Activated CD4-positive, alpha-beta T cell treated with anti-CD3 and anti-CD28 coated beads, Interleukin-2, amount 50 U/mL, for 48 hours (primary cell): ENCODE results near the gene DZIP1L.

Experiments used
- DNase-seq, 2 experiments: peaks; one replicate each; pipeline ENCODE4 v3.0.0-alpha.2; 2020

Gene DZIP1L

GRCh38 chr3:138030734-138031280 lies 84.6 kb downstream of the DZIP1L start:
- DNase-seq, result no peak

DNA sequence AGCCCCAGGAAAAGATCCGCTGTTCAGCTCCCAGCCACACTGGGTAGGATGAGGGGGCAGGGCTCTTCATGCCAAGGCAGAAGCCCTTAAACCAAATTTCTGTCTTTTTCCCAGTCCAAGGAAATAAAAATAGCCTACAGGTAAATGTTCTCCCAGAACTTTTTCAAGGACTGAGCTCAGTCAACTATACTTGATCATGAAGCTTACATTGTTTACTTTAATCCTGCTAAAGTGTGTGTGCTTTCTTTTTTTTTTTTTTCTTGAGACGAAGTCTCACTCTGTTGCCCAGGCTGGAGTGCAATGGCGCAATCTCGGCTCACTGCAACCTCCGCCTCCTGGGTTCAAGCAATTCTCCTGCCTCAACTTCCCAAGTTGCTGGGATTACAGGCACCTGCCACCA lies 87.6 kb downstream of the DZIP1L start:
- DNase-seq, result no peak

DNA sequence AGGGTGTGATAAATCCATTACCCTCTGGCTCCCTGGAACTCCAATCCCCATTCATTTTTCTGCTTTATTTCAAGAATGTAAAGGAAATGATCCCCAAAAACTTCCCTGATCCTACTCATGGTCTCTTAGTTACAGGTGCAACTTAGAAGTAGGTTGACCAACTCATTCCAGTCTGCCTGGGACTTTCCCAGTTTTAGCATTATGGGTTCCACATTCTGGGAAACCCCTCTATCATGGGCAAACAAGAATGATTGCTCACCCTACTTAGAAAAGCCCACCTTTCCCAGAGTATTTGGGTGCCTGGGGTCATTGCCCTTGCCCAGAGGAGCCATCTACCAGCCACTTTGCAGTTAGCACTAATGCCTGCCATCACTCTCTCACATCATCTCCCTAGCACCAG lies 89.9 kb downstream of the DZIP1L start:
- DNase-seq, result no peak

DNA sequence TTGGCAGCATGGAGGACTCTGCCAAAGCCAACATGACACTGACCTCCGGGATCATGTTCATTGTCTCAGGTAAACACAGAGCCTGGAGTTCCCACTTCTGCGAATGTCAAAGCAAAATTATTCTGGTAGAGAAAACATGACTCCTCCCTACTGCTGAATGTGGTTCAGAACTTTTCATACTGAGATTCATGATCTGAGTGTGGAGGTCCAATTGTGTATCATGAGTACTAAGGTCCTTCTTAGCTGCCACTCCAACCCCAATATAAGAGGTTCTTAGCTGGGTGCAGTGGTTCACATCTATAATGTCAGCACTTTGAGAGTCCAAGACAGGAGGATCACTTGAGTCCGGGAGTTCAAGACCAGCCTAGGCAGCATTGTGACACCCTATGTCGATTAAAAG lies 91.7 kb downstream of the DZIP1L start:
- no peak for DNase-seq

DNA sequence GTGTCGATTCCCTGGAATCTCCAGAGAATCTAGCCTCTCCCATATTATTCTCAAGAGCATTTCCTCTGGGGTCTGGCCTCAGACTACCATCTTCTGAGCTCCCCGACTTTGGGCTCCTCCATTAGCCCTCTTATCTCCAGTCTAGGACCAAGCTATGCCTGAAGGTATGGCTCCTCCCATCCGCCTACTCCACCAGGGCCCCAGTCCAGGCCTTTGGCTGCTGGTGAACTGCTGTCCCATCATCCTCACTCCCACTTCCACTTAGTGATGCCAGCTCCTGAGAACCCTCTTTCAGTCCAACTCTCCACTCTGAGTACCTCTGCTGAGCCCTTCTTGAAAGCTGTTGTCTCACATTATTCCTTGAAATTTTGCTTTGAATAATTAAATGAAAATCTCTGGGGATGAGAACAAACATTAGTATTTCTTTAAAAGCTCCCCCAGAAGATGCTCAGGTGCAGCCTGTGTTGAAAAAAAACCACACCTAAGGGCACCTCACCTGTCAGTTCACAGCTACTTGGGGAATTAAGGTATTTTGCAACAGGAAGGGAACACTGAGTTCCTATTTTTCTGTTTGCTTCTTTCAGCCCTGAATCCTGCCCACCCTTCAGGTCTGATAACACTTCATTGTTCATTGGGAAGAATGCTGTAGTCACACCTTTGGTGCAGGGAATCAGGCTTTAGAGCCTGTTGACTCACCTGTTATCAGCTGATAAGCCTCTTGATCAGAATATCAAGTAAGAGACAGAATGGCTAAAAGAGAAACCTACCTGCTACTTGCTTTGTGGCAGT lies 95.9 kb downstream of the DZIP1L start:
- no peak for DNase-seq

GRCh38 chr3:138016065-138016464 lies 99.3 kb downstream of the DZIP1L start:
- DNase-seq, result no peak

DNA sequence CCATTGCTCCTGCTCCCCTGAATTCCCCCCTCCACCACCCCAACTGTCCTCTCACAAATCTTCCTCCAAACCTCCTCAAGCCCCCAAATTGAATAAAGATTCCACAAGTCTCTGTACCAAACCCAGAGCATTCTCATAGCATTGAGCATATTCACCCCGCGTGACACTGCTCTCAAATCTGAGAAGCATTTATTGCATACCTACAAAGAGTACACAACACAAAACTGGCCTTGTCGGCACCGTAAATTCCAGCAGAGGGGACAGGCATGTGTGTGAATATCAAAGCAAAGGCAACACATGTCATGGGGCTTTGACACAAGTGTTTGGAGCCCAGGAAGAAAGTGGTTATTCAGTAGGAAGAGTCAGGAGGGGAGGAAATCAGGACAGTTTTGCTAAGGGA lies 102.9 kb downstream of the DZIP1L start:
- no peak for DNase-seq
